HFFc6 (cell line): Measurements from ENCODE around the gene DLGAP4. TPM values are rescaled to one million over a fixed set of nuclear protein-coding genes. Genes with fewer than 3 reads are reported as not detected.

Experiments used
- DNase-seq: peaks from one replicate; pipeline ENCODE4 v3.0.0-alpha.2; 2018
- H3K27ac Mint-ChIP-seq: 2 replicates; pipeline ENCODE4 v1.8.0; 2020; ENCODE audit warnings: mild to moderate bottlenecking, mixed read lengths
- H3K27me3 Mint-ChIP-seq: 2 replicates; pipeline ENCODE4 v1.8.0; 2021; ENCODE audit warnings: mild to moderate bottlenecking, moderate library complexity, mixed read lengths; ENCODE audit not compliant: insufficient read depth
- H3K36me3 Mint-ChIP-seq: 2 replicates; pipeline ENCODE4 v1.8.0; 2021; ENCODE audit warnings: low read depth, mixed read lengths
- H3K4me1 Mint-ChIP-seq: 2 replicates; pipeline ENCODE4 v1.8.0; 2020; ENCODE audit warnings: low read depth, mixed read lengths
- H3K4me3 Mint-ChIP-seq: 2 replicates; pipeline ENCODE4 v1.8.0; 2020; ENCODE audit warnings: mild to moderate bottlenecking, moderate library complexity, mixed read lengths
- H3K9me3 Mint-ChIP-seq: 2 replicates; pipeline ENCODE4 v1.8.0; 2020; ENCODE audit warnings: mild to moderate bottlenecking, mixed read lengths
- CTCF ChIP-seq: fragments of 200-600 bp; sonication (generic); IDR thresholded peaks from 2 replicates; pipeline ENCODE4 v1.5.0; 2021; ENCODE audit warnings: antibody characterized with exemption, mild to moderate bottlenecking
- total RNA-seq, 6 experiments: library from RNA; stranded (reverse); fragmentation: NEBNext Ultra II Directional; extraction: Animal tissue kit (Norgen Biotek cat#: 25700); gene quantifications; 2 replicates in 1 of 6; 3 replicates in 5 of 6; pipeline ENCODE4 v1.2.3, GENCODE V29; 2021

The DLGAP4 gene
- total RNA-seq, 6 experiments from 2014 or later, result 118 to 150 (median 140) TPM

GRCh38 chr20:36353740-36354139 is 47.6 kb downstream of the DLGAP4 start:
- Mint-ChIP-seq H3K36me3 (no peaks in the 10 kb centered on the region), H3K27me3 (peaks cover 31% of the 10 kb centered on the region), H3K4me3 (no peak overlapping the region), H3K27ac (no peak overlapping the region), H3K4me1 (no peaks in the 10 kb centered on the region), H3K9me3 (no peaks in the 10 kb centered on the region)
- no peak for DNase-seq
- TF ChIP-seq CTCF, result no peak

DNA sequence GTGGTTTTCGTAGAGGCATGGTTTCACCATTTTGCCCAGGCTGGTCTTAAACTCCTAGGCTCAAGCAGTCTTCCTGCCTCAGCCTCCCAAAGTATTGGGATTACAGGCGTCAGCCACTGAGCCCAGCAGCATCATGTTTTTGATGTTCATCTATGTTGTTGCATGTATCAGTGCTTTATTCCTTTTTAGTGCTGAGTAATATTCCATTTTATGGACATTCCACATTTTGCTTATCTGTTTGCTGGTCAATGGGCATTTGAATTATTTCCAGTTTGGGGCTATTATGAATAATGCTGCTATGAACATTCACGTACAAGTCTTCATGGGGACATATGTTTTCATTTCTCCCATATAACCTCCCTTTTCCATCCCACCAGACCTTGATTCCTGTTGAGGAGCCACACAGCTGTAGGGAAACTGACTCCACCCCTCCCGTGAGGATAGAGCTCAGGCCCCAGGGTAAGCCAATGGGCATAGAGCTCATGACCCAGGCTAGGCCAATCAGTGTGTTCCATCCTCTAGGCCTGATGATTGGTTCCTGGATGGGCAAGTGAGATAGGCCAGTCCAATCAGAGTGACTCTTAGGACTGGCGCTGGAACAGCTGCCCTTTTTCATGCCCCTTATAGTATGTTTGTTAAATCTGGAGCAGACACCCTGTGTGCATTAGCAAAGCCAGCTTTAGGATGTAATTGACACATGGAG is 49.5 kb downstream of the DLGAP4 start:
- Mint-ChIP-seq H3K27me3 (peaks cover 31% of the 10 kb centered on the region), H3K4me1 (no peaks in the 10 kb centered on the region)
- DNase-seq, result no peak

GRCh38 chr20:36359668-36360406 is 53.7 kb downstream of the DLGAP4 start:
- Mint-ChIP-seq H3K4me3 (no peak overlapping the region), H3K9me3 (no peaks in the 10 kb centered on the region), H3K27ac (no peak overlapping the region), H3K27me3 (peaks cover 29% of the 10 kb centered on the region), H3K4me1 (no peaks in the 10 kb centered on the region), H3K36me3 (no peaks in the 10 kb centered on the region)
- no peak for TF ChIP-seq CTCF
- DNase-seq, result no peak

More for the DNA sequence above, 49.5 kb downstream of the DLGAP4 start:
- H3K36me3 Mint-ChIP-seq, result no peaks in the 10 kb centered on the region
- no peak for TF ChIP-seq CTCF
- H3K9me3 Mint-ChIP-seq, result no peaks in the 10 kb centered on the region
- no peak overlapping the region for H3K27ac Mint-ChIP-seq
- H3K4me3 Mint-ChIP-seq, result no peak overlapping the region

GRCh38 chr20:36360429-36360828 is 54.3 kb downstream of the DLGAP4 start:
- no peaks in the 10 kb centered on the region for H3K9me3 Mint-ChIP-seq
- H3K27ac Mint-ChIP-seq, result no peak overlapping the region
- H3K36me3 Mint-ChIP-seq, result no peaks in the 10 kb centered on the region
- no peak for DNase-seq
- no peak for TF ChIP-seq CTCF
- no peaks in the 10 kb centered on the region for H3K4me1 Mint-ChIP-seq
- peaks cover 31% of the 10 kb centered on the region for H3K27me3 Mint-ChIP-seq
- no peak overlapping the region for H3K4me3 Mint-ChIP-seq

GRCh38 chr20:36361406-36361805 is 55.3 kb downstream of the DLGAP4 start:
- H3K27ac Mint-ChIP-seq, result no peak overlapping the region
- H3K4me3 Mint-ChIP-seq, result no peak overlapping the region
- DNase-seq, result no peak
- H3K9me3 Mint-ChIP-seq, result no peaks in the 10 kb centered on the region
- TF ChIP-seq CTCF, result no peak
- H3K4me1 Mint-ChIP-seq, result no peaks in the 10 kb centered on the region
- H3K27me3 Mint-ChIP-seq, result peaks cover 34% of the 10 kb centered on the region
- H3K36me3 Mint-ChIP-seq, result no peaks in the 10 kb centered on the region
